Nephron progenitor cell (in vitro differentiated cells): Measurements from ENCODE around the gene SYT5.
A peak's percentile ranks its signal among the peaks of the same experiment; 100 is the strongest.

Source experiments
- DNase-seq: peaks from one replicate; pipeline ENCODE4 v3.0.0; 2021
- H3K27ac Mint-ChIP-seq: 2 replicates; pipeline ENCODE4 v1.8.0; 2021; ENCODE audit warnings: mild to moderate bottlenecking, moderate library complexity, mixed read lengths
- H3K27me3 Mint-ChIP-seq: 2 replicates; pipeline ENCODE4 v1.8.0; 2021; ENCODE audit warnings: mild to moderate bottlenecking, low read depth, mixed read lengths; ENCODE audit not compliant: poor library complexity
- H3K36me3 Mint-ChIP-seq: 2 replicates; pipeline ENCODE4 v1.8.0; 2021; ENCODE audit warnings: low read depth, mixed read lengths
- H3K4me1 Mint-ChIP-seq: 2 replicates; pipeline ENCODE4 v1.8.0; 2021; ENCODE audit warnings: mixed read lengths
- H3K4me3 Mint-ChIP-seq: 2 replicates; pipeline ENCODE4 v1.8.0; 2021; ENCODE audit warnings: mild to moderate bottlenecking, moderate library complexity, mixed read lengths
- H3K9me3 Mint-ChIP-seq: 2 replicates; pipeline ENCODE4 v1.8.0; 2021; ENCODE audit warnings: mild to moderate bottlenecking, moderate library complexity, mixed read lengths
- CTCF ChIP-seq: fragments of 200-600 bp; sonication (generic); IDR thresholded peaks from 2 replicates; pipeline ENCODE4 v1.5.0; 2021; ENCODE audit warnings: antibody characterized with exemption

SYT5 gene

DNA sequence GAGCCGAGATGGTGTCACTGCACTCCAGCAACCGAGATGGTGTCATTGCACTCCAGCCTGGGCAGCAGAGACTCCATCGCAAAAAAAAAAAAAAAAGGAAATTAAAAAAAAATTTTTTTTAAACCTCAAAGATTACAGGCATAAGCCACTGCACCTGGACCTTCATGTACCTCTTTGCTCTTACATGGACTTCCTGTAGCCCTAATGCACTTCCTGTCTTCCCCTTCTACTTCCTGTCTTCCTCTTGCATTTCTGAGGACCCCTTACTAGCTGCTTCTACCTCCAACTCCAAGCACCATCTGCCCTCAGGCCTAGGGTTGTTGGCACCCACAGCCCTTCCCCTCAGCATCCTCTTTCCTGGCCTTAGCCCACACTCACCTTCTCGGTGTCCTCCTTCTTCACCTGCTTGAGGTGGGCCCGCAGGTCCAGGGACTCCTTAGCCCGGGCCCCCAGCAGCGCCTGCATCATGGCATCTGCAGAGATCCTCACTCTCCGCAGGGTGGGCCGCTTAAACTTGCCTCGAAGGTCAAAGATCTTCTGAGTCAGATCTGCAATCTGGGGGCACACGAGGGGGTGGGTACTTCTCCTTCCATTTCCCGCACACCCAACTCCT is 26.3 kb downstream of the SYT5 start:
- no peak for TF ChIP-seq CTCF
- Mint-ChIP-seq H3K27ac (no peak overlapping the region), H3K27me3 (peaks cover 52% of the 10 kb centered on the region), H3K36me3 (peaks cover 12% of the 10 kb centered on the region), H3K9me3 (peaks cover 14% of the 10 kb centered on the region), H3K4me1 (peaks cover 30% of the 10 kb centered on the region), H3K4me3 (no peak overlapping the region)
- no peak for DNase-seq

DNA sequence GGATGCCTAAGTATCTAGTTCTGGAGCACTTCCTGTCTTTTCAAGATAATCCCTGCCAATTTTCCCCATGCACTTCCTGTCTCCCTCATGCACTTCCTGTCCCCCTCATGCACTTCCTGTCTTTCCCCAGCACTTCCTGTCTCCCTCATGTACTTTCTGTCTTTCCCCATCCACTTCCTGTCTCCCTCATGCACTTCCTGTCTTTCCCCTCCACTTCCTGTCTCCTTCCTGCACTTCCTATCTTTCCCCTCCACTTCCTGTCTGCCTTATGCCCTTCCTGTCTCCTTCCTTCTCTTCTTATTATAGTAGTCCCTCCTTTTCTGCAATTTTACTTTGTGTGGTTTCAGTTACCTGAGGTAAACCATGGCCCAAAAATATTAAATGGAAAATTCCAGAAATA is 28.1 kb downstream of the SYT5 start:
- Mint-ChIP-seq H3K9me3 (peaks cover 14% of the 10 kb centered on the region), H3K27me3 (peaks cover 45% of the 10 kb centered on the region)

DNA sequence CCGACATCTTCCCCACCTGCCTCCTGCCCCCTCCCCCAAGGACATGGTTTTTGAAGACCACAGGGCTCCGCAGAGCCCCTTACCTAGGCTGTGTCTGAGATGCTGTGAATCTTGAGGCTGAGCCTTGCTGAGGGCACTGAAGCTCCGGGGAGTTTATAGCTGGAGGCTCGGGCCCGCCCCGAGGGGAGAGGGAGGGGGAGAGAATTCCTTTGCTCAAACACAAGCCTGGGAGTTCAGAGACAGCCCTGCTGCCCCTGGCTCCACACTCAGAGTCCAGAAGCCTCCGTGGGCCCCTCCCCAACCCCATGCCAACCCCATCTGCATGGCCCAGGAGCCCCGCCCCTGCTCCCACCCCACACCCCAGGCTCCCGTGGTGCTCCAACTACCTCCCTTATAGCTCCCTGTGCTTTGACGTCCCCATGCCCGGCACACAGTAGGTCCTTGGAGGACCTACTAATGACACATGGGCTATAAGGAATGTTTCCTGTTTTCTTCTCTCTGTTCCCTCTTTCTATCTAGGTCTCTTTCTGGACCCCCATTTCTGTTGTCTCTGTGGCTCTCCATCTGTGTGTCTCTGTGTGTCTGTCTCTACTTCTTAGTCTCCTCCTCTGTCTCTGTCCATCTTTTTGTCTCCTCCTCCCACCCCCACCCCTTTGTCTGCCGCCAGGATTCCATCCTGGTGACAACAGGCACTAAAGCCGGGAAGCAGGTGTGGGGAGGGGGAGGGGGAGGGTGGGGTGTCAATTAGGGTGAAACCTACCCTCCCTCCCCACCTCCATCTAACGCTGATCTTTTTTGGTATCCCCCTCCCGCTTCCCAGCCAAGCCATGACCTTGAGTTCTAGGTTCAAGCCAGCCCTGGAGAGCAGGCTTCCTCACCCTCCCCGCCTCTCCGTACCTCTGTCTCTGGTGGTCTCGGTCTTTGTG is 30.7 kb downstream of the SYT5 start, which contains the start of gene TNNT1:
Gene TNNT1 (minus strand): TSS at position 129 of the 926 bp plus-strand sequence. CDS start 2,049 bp downstream, outside the sequence.
- Mint-ChIP-seq H3K36me3 (peaks cover 12% of the 10 kb centered on the region), H3K4me3 (peak within 1 kb of the TSS; percentile 62), H3K27me3 (peaks cover 50% of the 10 kb centered on the region), H3K27ac (no peak within 1 kb of the TSS), H3K9me3 (peaks cover 14% of the 10 kb centered on the region), H3K4me1 (peaks cover 28% of the 10 kb centered on the region)
- no peak for TF ChIP-seq CTCF
- DNase-seq = peak; percentile 56

More for the DNA sequence above, 28.1 kb downstream of the SYT5 start:
- TF ChIP-seq CTCF = no peak
- peaks cover 12% of the 10 kb centered on the region for H3K36me3 Mint-ChIP-seq
- H3K27ac Mint-ChIP-seq = no peak overlapping the region
- H3K4me1 Mint-ChIP-seq = peaks cover 35% of the 10 kb centered on the region
- DNase-seq = no peak
- no peak overlapping the region for H3K4me3 Mint-ChIP-seq

DNA sequence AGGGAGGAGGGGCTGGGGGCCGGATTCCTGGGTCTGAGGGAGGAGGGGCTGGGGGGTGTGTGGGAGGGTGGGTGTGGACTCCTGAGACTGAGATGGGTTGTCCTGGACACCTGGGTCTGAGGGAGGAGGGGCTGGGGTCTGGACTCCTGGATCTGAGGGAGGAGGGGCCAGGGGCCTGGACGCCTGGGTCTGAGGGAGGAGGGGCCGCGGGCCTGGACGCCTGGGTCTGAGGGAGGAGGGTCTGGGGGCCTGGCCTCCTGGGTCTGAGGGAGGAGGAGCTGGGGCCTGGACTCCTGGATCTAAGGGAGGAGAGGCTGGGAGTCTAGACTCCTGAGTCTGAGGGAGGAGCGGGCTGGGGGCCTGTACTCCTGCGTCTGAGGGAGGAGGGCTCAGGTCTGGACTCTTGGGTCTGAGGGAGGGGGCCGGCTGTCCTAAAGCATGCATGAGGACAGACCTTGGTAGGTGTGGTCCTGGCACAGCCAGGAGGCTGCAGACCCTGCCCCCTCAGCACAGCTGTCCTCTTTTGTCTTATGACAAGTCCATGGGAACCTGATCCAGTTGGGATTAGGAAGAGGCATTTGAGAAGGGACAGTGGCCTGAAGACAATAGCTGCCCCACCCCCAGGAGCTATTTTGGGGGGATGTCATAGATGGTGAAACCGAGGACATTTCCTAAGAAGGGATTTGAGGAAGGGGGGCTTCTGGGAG is 32.4 kb downstream of the SYT5 start:
- peaks cover 57% of the 10 kb centered on the region for H3K27me3 Mint-ChIP-seq
- no peak for DNase-seq
- peaks cover 8% of the 10 kb centered on the region for H3K36me3 Mint-ChIP-seq
- no peak overlapping the region for H3K27ac Mint-ChIP-seq
- H3K9me3 Mint-ChIP-seq = peaks cover 7% of the 10 kb centered on the region
- no peak overlapping the region for H3K4me3 Mint-ChIP-seq
- no peak for TF ChIP-seq CTCF
- H3K4me1 Mint-ChIP-seq = peaks cover 28% of the 10 kb centered on the region

- TF ChIP-seq CTCF = no peak
- peak; percentile 57 for DNase-seq
- H3K4me1 Mint-ChIP-seq = peaks cover 28% of the 10 kb centered on the region
- no peak overlapping the region for H3K27ac Mint-ChIP-seq
- H3K4me3 Mint-ChIP-seq = peak overlapping the region; percentile 28
- H3K9me3 Mint-ChIP-seq = peaks cover 4% of the 10 kb centered on the region
- peaks cover 57% of the 10 kb centered on the region for H3K27me3 Mint-ChIP-seq
- peaks cover 6% of the 10 kb centered on the region for H3K36me3 Mint-ChIP-seq
Observed at GRCh38 chr19:55146705-55147273, 33.3 kb downstream of the SYT5 start.
